Right cardiac atrium (tissue), 5 donors: ENCODE data around the gene PGLYRP3. TPM values are rescaled to one million over a fixed set of nuclear protein-coding genes. Genes with fewer than 3 reads are reported as not detected.
A peak's percentile ranks its signal among the peaks of the same experiment; 100 is the strongest.

Source experiments
- ATAC-seq, 2 donors: fragments of 200-7000 bp; cut with Tn5 transposase; one replicate each; pipeline versions ENCODE4 v1.8.0 to v1.9.1; 2020; ENCODE audit warnings: moderate library complexity in 2 of 2, mild to moderate bottlenecking in 1 of 2
- DNase-seq, 3 donors: peaks; one replicate each; pipeline ENCODE4 v3.0.0-alpha.2; 2020
- H3K27ac ChIP-seq: one replicate; pipeline ENCODE4 v1.5.1; 2013; ENCODE audit warnings: mild to moderate bottlenecking, low read length, control low read depth, moderate library complexity
- H3K27me3 ChIP-seq: one replicate; pipeline ENCODE4 v1.6.1; 2013; ENCODE audit not compliant: control insufficient read depth, insufficient read depth
- H3K4me1 ChIP-seq: one replicate; pipeline ENCODE4 v1.6.1; 2013; ENCODE audit warnings: low read length; ENCODE audit not compliant: control insufficient read depth, insufficient read depth
- H3K4me3 ChIP-seq: one replicate; pipeline ENCODE4 v1.5.1; 2013; ENCODE audit warnings: low read length, control low read depth
- H3K9me3 ChIP-seq: one replicate; pipeline ENCODE4 v1.6.1; 2013; ENCODE audit warnings: low read length; ENCODE audit not compliant: control insufficient read depth
- WGBS: extraction: QIAGEN DNeasy Blood & Tissue Kit; methylation state at CpG from one replicate; pipeline ENCODE4 v1.1.7; 2013; 5-methylcytosine and 5-hydroxymethylcytosine counted together
- intact Hi-C, 4 donors: fragments of 100-400 bp; cut with DNase I; formaldehyde crosslinking; loops; one replicate each; pipeline versions ENCODE4 v1.11.0 to v1.14.0; 2022 to 2023
- long read RNA-seq, 4 donors: library from polyadenylated mRNA; unstranded; transcript quantifications; one replicate each; pipeline ENCODE4 v2.0.0, GENCODE V29; 2020 to 2021
- polyA plus RNA-seq: library from polyadenylated mRNA; stranded (reverse); fragments of 200-250 nt; gene quantifications from one replicate; pipeline ENCODE4 v1.2.3, GENCODE V29; 2013
- total RNA-seq, 4 donors: library from RNA; stranded (reverse); fragmentation: NEBNext Ultra II Directional; extraction: Animal tissue kit (Norgen Biotek cat#: 25700); gene quantifications; one replicate each; pipeline ENCODE4 v1.2.1, GENCODE V29; 2021
- donor health status: healthy with polysubstance abuse.
- donor health status: DM: no; HTN: yes; CAD: no.
- donor health status: DM: no; HTN: no; CAD: no.
- donor health status: DM: no; HTN: yes; CAD: no; lungs with severe emphysema.
- donor health status: DM: yes; HTN: yes; CAD: no.

The PGLYRP3 gene
- not detected for total RNA-seq
- not detected for polyA plus RNA-seq
- long read RNA-seq, donor 1 = 0 reads
- long read RNA-seq, donor 2 = 0 reads
- long read RNA-seq, donor 3 = 0 reads
- long read RNA-seq, donor 4 = 0 reads

- H3K4me1 ChIP-seq = no peaks in the 10 kb centered on the region
- ATAC-seq = no peak
- WGBS = 78% methylated on average over 4 of the region's 4 CpGs
- H3K9me3 ChIP-seq = no peaks in the 10 kb centered on the region
- no peak within 1 kb of the TSS for H3K4me3 ChIP-seq
- no peak for DNase-seq
- intact Hi-C loops = no loop called here
- H3K27me3 ChIP-seq = no peaks in the 10 kb centered on the region
- H3K27ac ChIP-seq = no peak within 1 kb of the TSS
Measured at GRCh38 chr1:153312570-153313186, at the start of gene PGLYRP3. PGLYRP3 (minus strand) TSS chr1:153312952; CDS start chr1:153310665, 2,287 bp downstream.

GRCh38 chr1:153362187-153362775 lies 49.5 kb upstream of the PGLYRP3 start:
- ATAC-seq = no peak

GRCh38 chr1:153361480-153362109 lies 48.8 kb upstream of the PGLYRP3 start:
- Histone ChIP-seq H3K4me3 (no peak overlapping the region), H3K27ac (no peak overlapping the region), H3K27me3 (no peaks in the 10 kb centered on the region), H3K4me1 (no peaks in the 10 kb centered on the region), H3K9me3 (no peaks in the 10 kb centered on the region)
- DNase-seq (no peak), ATAC-seq (no peak)
- WGBS = 82% methylated on average over 4 of the region's 4 CpGs
- intact Hi-C loops = no loop called here

More at GRCh38 chr1:153362187-153362775, 49.5 kb upstream of the PGLYRP3 start:
- no peak for DNase-seq
- Histone ChIP-seq H3K9me3 (no peaks in the 10 kb centered on the region), H3K27me3 (no peaks in the 10 kb centered on the region), H3K4me3 (no peak overlapping the region), H3K4me1 (no peaks in the 10 kb centered on the region), H3K27ac (no peak overlapping the region)
- 77% methylated on average over 3 of the region's 3 CpGs for WGBS
- intact Hi-C loops = no loop called here

- peak in 1 of 2 donors; percentile 5 for ATAC-seq
- intact Hi-C loops = no loop called here
- H3K9me3 ChIP-seq = no peaks in the 10 kb centered on the region
- WGBS = 82% methylated on average over 11 of the region's 11 CpGs
- no peak for DNase-seq
- H3K4me3 ChIP-seq = no peak overlapping the region
- no peaks in the 10 kb centered on the region for H3K4me1 ChIP-seq
- no peak overlapping the region for H3K27ac ChIP-seq
- H3K27me3 ChIP-seq = no peaks in the 10 kb centered on the region
Measured at GRCh38 chr1:153360592-153361479, 48.1 kb upstream of the PGLYRP3 start.

- H3K4me1 ChIP-seq = no peaks in the 10 kb centered on the region
- no peaks in the 10 kb centered on the region for H3K27me3 ChIP-seq
- intact Hi-C loops = no loop called here
- WGBS = 79% methylated on average over 2 of the region's 2 CpGs
- no peaks in the 10 kb centered on the region for H3K9me3 ChIP-seq
- ATAC-seq (peak in 1 of 2 donors; percentile 26), DNase-seq (no peak)
- no peak overlapping the region for H3K4me3 ChIP-seq
- no peak overlapping the region for H3K27ac ChIP-seq
Measured at GRCh38 chr1:153360190-153360589, 47.4 kb upstream of the PGLYRP3 start.

DNA sequence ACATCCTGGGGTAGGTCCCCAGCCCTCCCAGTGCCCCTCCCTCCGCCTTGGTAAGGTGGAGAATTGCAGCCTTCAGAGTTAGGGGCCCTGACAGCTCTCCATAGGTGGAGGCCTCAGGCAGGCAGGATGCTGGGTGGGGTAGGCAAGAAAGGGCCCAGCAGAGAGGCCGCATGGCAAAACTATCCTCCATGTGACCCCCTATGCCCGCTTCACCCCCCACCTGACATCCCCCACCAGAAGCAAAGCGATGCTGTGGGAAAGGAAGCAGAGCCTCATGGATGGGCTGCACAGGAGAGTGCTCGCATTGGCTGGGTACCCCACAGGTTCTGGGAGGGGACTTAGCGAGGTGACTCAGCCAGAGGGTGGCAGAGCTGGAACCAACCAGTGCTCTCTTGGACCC lies 46.5 kb upstream of the PGLYRP3 start:
- DNase-seq = no peak
- no peak overlapping the region for H3K4me3 ChIP-seq

GRCh38 chr1:153358691-153358975 lies 45.9 kb upstream of the PGLYRP3 start:
- no peak for DNase-seq
- intact Hi-C loops = no loop called here
- WGBS = 89% methylated on average over 3 of the region's 3 CpGs
- H3K4me1 ChIP-seq = no peaks in the 10 kb centered on the region
- no peak overlapping the region for H3K4me3 ChIP-seq
- no peak for ATAC-seq
- no peak overlapping the region for H3K27ac ChIP-seq
- no peaks in the 10 kb centered on the region for H3K9me3 ChIP-seq
- no peaks in the 10 kb centered on the region for H3K27me3 ChIP-seq

More for the DNA sequence above, 46.5 kb upstream of the PGLYRP3 start:
- no peak for ATAC-seq
- intact Hi-C loops = no loop called here
- H3K9me3 ChIP-seq = no peaks in the 10 kb centered on the region
- no peaks in the 10 kb centered on the region for H3K27me3 ChIP-seq
- 96% methylated on average over 6 of the region's 6 CpGs for WGBS
- no peak overlapping the region for H3K27ac ChIP-seq
- H3K4me1 ChIP-seq = no peaks in the 10 kb centered on the region

DNA sequence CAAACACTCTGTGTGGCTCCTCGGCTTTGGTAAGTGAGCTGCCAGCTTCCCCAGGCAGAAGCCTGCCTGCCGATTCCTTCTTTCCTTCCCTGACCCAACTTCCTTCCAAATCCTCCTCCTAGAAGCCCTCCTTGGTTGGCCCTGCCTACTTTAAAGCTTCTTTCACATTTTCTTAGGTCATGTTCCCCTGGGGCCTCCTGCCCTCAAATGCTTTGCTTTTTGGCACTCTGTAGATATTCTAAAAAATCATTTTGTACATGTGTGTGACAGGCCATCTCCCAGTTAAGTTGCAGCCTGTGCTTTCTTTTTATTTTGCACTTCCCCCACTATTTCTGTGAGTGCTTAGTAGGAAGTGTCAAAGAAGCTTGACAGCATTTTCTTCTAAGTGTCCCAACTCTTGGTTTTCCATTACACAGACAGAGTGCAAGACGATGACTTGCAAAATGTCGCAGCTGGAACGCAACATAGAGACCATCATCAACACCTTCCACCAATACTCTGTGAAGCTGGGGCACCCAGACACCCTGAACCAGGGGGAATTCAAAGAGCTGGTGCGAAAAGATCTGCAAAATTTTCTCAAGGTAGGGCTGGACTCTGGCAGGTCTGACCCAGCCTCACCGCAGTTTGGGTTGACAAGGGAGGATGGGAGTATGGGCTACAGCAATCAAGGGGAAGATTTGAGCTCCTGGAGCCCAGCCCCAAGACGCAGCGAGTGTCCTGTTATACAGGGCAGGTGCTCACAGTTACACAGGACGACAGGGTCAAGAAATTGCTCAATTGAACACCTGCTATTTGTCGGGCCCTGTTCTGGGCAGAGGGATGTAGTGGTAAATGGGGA lies 45.3 kb upstream of the PGLYRP3 start, which contains the start of gene S100A9:
Gene S100A9, plus strand, starts transcription at position 2 of the 838 bp plus-strand sequence. Its CDS starts 430 bp downstream, at position 432.
- intact Hi-C loops = no loop called here
- DNase-seq (no peak), ATAC-seq (no peak)
- H3K4me3 ChIP-seq = no peak within 1 kb of the TSS
- H3K4me1 ChIP-seq = no peaks in the 10 kb centered on the region
- H3K9me3 ChIP-seq = no peaks in the 10 kb centered on the region
- 76% methylated on average over 11 of the region's 11 CpGs for WGBS
- H3K27ac ChIP-seq = no peak within 1 kb of the TSS
- H3K27me3 ChIP-seq = no peaks in the 10 kb centered on the region

GRCh38 chr1:153357076-153357852 lies 44.5 kb upstream of the PGLYRP3 start:
- 62% methylated on average over 10 of the region's 10 CpGs for WGBS
- H3K27me3 ChIP-seq = no peaks in the 10 kb centered on the region
- DNase-seq = peak; percentile 59 to 85 (median 84)
- H3K9me3 ChIP-seq = no peaks in the 10 kb centered on the region
- H3K4me1 ChIP-seq = no peaks in the 10 kb centered on the region
- intact Hi-C loops = no loop called here
- H3K27ac ChIP-seq = no peak overlapping the region
- peak; percentile 60 to 68 for ATAC-seq
- no peak overlapping the region for H3K4me3 ChIP-seq
